ENCODE data around the gene RAD51B.

RAD51B gene

DNA sequence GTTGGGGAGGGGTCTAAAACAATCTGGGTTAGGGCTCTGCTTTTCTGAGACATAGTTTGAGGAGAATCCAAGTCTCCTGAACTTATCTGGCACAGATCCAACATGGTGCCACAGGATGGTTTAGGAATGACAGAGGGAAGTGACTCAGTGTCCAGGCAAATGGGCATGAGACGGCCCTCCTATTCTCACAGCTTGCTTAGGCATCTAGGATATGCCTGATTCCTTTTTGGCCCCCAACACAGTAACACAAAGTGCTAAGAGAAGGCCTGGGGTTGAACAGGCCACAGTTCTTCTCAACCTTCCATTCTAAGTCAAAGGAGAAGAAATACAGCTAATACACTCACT is 855.6 kb downstream of the RAD51B start:
- peak in 1 of 2 donors; percentile 61 for DNase-seq (ENCODE audit: low read depth in 2 of 2)
- no peak for TF ChIP-seq CTCF (IDR thresholded peaks at IDR 0.05; ENCODE audit: low read depth, low read length)

GRCh38 chr14:68676511-68676943 is 856.9 kb downstream of the RAD51B start:
- H3K4me3 ChIP-seq (replicated peaks in 1 of 2; ENCODE audit: low read depth in 2 of 2, low read length in 2 of 2), result no peak overlapping the region
- no peak for TF ChIP-seq CTCF (IDR thresholded peaks at IDR 0.05; ENCODE audit: low read depth, low read length)
- no peak for DNase-seq (ENCODE audit: low read depth in 2 of 2)

More for the DNA sequence above, 855.6 kb downstream of the RAD51B start:
- no peak overlapping the region for H3K4me3 ChIP-seq (replicated peaks in 1 of 2; ENCODE audit: low read depth in 2 of 2, low read length in 2 of 2)

DNA sequence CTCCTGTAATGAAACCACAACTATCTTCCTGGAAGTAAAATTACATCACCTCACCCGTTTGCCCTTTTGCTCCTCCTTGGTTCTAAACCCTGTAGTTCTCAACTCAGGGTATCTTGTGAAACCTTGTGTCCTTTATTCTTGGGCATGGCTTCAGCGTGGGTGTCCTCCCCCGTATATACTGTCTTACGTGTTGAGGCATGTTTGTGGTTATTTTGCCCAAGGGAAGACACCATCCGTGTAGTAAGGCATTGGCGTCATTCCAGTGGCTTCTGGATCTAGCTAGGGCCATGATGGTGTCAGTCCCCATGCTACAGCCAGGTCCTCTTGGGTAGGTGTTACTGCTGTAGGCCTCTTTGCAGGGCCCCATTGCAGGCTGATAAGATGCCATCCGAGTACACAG is 857.9 kb downstream of the RAD51B start:
- DNase-seq (ENCODE audit: low read depth in 2 of 2), result no peak
- TF ChIP-seq CTCF (IDR thresholded peaks at IDR 0.05; ENCODE audit: low read depth, low read length), result no peak
- no peak overlapping the region for H3K4me3 ChIP-seq (replicated peaks in 1 of 2; ENCODE audit: low read depth in 2 of 2, low read length in 2 of 2)

GRCh38 chr14:68677901-68678300 is 858.3 kb downstream of the RAD51B start:
- DNase-seq (ENCODE audit: low read depth in 2 of 2), result no peak
- H3K4me3 ChIP-seq (replicated peaks in 1 of 2; ENCODE audit: low read depth in 2 of 2, low read length in 2 of 2), result no peak overlapping the region
- no peak for TF ChIP-seq CTCF (IDR thresholded peaks at IDR 0.05; ENCODE audit: low read depth, low read length)

- no peak for DNase-seq (ENCODE audit: low read depth in 2 of 2)
- no peak for TF ChIP-seq CTCF (IDR thresholded peaks at IDR 0.05; ENCODE audit: low read depth, low read length)
- no peak overlapping the region for H3K4me3 ChIP-seq (replicated peaks in 1 of 2; ENCODE audit: low read depth in 2 of 2, low read length in 2 of 2)
Observed at GRCh38 chr14:68678471-68678870, 858.9 kb downstream of the RAD51B start.

GRCh38 chr14:68679301-68679700 is 859.7 kb downstream of the RAD51B start:
- no peak for TF ChIP-seq CTCF (IDR thresholded peaks at IDR 0.05; ENCODE audit: low read depth, low read length)
- no peak overlapping the region for H3K4me3 ChIP-seq (replicated peaks in 1 of 2; ENCODE audit: low read depth in 2 of 2, low read length in 2 of 2)
- DNase-seq (ENCODE audit: low read depth in 2 of 2), result no peak

DNA sequence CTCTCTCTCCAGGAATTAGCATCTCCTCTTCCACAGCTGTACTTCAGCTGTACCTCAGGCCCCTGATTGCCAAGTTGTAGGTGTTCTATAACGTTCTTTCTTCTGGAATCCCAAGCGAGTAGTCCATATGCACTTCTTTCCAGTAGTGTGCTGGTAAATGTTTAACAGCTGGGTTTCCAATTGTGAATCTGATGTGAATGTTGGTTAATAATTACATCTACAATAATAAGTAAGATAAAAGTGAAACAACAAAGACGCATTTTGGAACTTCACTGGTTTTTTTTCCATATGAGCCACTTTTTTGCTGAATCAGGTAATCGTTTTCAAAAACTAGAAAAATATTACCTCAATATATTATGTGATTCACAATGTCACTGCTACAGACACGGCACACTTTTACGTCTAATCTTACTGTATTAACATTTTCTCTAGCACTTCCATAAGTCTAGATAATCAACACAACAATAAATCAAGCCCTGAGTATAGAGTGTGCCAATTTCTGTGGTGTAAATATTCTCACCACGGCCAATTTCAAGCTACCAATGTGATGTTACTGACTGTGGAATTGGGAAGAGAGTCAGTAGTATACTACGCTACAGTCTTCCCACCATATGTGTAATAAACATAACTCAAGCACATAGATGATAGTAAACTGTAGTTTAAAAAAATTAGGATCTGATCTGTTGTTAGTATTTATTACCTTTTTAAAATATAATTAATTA is 860.3 kb downstream of the RAD51B start:
- no peak overlapping the region for H3K4me3 ChIP-seq (replicated peaks in 1 of 2; ENCODE audit: low read depth in 2 of 2, low read length in 2 of 2)
- no peak for DNase-seq (ENCODE audit: low read depth in 2 of 2)
- TF ChIP-seq CTCF (IDR thresholded peaks at IDR 0.05; ENCODE audit: low read depth, low read length), result no peak

Data from cardiac fibroblast (primary cell).